Stimulated activated naive CD4-positive, alpha-beta T cell treated with Interleukin-2 at 50 U/mL for 16 hours (primary cell): ENCODE results near the gene KIAA0319L.

Source experiments
- DNase-seq: peaks from one replicate; lab custom pipeline; 2025; lab: John Stamatoyannopoulos, UW

KIAA0319L gene

GRCh38 chr1:35443768-35444518, 113.3 kb downstream of the KIAA0319L start:
- no peak for DNase-seq

DNA sequence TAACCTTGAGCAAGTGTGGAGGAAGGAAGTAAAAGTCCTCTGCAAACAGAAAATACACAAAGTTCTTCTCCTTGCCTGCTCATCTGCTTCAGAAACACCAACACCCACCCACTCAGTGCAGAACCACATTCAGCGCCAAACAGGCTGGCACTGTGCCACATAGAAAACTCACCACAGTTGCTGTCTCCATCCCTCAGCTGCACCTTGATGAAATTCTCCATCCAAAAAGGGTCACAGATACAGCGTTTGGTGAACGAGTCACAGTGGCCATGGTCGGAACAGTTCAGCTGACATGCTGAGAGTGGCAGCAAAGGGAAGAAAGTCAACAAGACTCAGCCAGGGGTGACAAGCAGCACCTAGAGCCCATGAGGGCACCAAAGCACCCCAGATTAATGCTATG, 114.5 kb downstream of the KIAA0319L start:
- no peak for DNase-seq

GRCh38 chr1:35441926-35442579, 115.2 kb downstream of the KIAA0319L start:
- DNase-seq, result no peak

DNA sequence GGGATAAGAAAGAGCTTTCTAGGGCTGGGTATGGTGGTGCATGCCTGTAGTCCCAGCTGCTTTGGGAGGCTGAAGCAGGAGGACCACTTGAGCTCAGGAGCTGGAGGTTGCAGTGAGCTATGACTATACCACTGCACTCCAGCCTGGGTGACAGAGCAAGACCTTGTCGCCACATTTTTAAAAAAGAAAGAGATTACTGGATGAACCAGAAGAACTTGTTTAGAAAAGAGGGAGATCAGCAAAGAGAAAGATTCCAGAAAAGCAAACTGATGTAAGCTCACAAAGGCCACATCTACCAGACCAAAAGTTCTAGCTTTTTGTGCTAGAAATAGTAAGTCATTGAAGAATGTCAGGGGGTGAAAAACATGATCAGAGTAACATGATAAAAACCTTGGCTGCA, 117.6 kb downstream of the KIAA0319L start:
- DNase-seq, result no peak

- no peak for DNase-seq
Observed at GRCh38 chr1:35437200-35437599, 120.0 kb downstream of the KIAA0319L start.

DNA sequence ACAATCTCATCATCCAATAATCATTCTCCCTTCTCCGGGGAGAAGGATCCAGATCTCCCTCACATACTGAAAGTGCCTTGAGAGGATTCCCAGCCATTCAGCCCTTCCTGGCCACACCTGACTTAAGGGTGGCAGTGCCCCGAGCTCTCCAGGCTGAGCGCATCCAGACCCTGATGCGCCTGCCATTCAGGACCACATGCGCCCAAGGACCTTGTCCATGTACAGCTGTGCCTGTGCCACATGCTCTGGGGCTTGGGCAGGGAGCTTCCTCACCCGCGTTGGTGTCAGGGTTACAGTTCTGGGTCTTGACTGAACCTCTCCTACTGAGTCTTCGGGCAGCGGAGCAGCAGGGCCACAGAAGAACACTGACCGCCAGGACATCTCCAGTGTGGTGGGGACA, 121.1 kb downstream of the KIAA0319L start:
- no peak for DNase-seq

- DNase-seq, result no peak
Observed at GRCh38 chr1:35434703-35435102, 122.5 kb downstream of the KIAA0319L start.

DNA sequence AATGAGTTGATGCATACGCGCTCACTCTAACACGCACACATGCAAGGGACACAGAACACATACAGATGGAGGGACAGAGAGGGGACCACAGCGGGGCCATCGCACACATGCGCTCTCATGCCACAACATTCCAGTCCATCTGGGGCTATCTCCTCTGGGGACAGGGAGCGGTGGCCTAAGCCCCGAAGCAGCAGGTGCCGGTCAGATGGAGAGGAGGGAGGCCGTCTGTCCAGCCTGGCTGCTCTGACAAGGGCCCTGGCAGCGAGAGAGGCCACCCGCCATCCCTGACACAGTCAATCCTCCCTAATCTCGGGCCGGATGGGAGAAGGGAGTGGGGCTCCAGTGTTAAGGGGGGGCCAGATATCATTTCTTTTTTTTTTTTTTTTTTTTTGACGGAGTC, 123.5 kb downstream of the KIAA0319L start:
- no peak for DNase-seq

DNA sequence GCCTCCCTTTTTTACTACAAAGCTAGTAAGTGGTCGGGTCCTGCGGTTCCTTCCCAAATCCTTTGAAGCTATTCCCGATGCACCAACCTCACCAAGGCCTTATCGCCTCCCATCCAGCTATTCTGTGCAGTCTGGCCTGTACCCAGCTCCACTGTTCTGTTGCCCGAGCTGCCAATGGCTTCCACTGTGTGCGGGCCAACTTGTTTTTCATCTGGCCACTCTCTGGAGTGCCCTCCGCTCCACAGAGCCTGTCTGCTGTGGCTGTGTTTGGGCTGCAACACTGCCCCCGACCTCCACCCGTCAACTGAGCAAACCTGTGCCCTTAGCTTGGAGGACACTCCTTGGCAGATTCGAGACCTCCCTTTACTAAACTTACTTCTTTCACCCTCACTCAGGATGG, 125.0 kb downstream of the KIAA0319L start:
- no peak for DNase-seq

- DNase-seq, result no peak
Observed at GRCh38 chr1:35431173-35431599, 126.0 kb downstream of the KIAA0319L start.

GRCh38 chr1:35430762-35431161, 126.4 kb downstream of the KIAA0319L start:
- no peak for DNase-seq

- DNase-seq, result no peak
Observed at GRCh38 chr1:35428360-35428759, 128.8 kb downstream of the KIAA0319L start.

- DNase-seq, result no peak
Observed at GRCh38 chr1:35426097-35426586, 131.1 kb downstream of the KIAA0319L start.

- no peak for DNase-seq
Observed at GRCh38 chr1:35408925-35409324, 148.3 kb downstream of the KIAA0319L start.

- DNase-seq, result no peak
Observed at GRCh38 chr1:35407743-35408142, 149.5 kb downstream of the KIAA0319L start.

- no peak for DNase-seq
Observed at GRCh38 chr1:35406103-35406502, 151.1 kb downstream of the KIAA0319L start.

- DNase-seq, result no peak
Observed at GRCh38 chr1:35401049-35401448, 156.2 kb downstream of the KIAA0319L start.

GRCh38 chr1:35398739-35399138, 158.5 kb downstream of the KIAA0319L start:
- no peak for DNase-seq

DNA sequence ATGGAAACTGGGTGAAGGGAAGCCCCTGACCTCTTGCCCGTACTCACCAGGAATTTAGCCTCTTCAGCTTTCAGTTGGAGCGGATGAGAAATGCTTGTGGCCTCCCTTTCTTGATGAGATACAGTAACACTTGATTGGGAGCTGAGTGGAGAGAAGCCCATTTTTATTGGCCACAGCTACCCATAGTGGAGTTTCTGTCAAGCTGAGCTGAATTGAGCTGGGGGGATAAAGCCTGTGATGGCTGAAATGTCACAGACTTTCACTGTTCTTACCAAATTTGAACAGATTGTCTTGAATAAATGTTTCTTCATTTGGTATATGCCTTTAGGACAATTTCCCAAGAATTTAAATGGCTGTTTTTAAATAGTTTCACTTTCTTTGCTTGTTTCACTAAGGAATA, 162.8 kb downstream of the KIAA0319L start:
- DNase-seq, result no peak

DNA sequence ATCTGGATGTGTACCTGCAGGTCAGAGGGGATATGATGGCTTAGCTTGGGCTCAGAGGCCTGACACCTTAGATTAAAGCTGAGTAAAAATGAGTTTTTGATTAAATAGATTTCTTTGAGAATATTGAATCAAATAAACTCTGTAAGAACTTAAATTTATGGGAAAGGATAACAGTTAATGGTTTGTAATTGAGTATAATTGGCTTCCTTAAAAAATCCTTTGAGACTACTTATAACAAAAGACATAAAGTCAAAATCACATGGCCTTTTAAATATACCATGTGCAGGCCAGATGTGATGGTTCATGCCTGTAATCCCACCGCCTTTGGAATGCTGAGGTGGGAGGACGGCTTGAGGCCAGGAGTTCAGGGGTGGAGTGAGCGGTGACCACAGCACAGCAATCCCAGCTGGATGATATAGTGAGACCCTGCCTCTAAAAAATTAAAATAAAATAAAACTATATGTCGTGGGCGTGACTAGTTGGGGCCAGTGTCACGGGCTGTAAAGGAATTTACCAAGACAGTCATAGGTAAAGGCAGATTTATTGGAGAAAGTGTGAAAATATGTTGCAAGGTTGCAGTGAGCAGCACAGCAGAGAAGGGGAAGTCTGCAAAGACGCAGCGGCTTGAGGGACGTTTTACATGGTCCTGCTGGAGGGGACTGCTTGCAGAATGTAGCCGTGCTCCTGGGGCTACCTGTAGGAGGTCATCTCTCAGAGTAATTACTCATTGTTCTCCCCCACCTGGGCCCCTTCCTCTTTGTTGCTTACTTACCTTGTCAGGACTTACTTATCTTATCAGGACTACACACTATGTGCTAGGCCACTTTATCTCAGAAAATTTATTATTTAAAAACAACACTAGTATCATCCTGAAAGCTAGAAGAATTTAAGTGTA, 166.4 kb downstream of the KIAA0319L start:
- DNase-seq, result no peak

DNA sequence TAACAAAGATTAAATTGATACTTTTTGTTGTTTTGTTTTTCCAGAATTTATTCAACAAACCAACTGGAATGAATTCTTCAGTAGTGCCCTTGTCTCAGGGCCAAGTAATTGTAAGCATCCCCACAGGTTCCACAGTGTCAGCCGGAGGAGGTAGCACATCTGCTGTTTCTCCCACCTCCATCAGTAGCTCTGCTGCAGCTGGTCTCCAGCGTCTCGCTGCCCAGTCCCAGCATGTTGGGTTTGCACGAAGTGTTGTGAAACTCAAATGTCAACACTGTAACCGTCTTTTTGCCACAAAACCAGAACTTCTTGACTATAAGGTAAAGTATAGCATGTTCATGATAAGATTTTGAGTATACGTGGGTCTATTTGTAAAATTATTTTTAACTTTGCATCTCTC, 170.2 kb downstream of the KIAA0319L start:
- no peak for DNase-seq

DNA sequence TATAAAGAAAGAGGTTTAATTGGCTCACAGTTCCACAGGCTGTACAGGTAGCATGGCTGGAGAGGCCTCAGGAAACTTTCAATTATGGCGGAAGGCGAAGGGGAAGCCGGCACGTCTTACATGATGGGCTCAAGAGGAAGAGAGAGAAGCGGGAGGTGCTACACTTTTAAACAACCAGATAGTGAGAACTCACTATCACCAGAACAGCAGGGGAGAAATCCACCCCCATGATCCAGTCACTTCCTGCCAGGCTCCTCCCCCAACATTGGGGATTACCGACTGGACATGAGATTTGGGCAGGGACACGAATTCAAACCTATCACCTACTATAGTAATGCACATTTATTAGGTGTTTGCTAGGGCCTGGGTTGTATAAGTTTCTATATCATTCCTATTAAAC, 170.9 kb downstream of the KIAA0319L start:
- no peak for DNase-seq
